GM10266 (cell line): ENCODE results near the gene GALNT2.

Experiments
- DNase-seq: peaks from one replicate; pipeline ENCODE4 v3.0.0; 2012; ENCODE audit errors: extremely low spot score
- CTCF ChIP-seq: IDR thresholded peaks from 2 replicates; pipeline ENCODE4 v1.5.1; 2012; ENCODE audit warnings: mild to moderate bottlenecking, low read depth; ENCODE audit not compliant: control insufficient read depth, insufficient read depth; ENCODE audit errors: missing control alignments

Gene GALNT2

GRCh38 chr1:230067871-230068620 is 1.0 kb downstream of the GALNT2 start:
- DNase-seq: peak; percentile 52
- TF ChIP-seq CTCF: no peak

GRCh38 chr1:230068621-230068873 is 1.5 kb downstream of the GALNT2 start:
- no peak for TF ChIP-seq CTCF
- no peak for DNase-seq

- DNase-seq: peak; percentile 31
- peak; percentile 1 for TF ChIP-seq CTCF
Measured at GRCh38 chr1:230068952-230069684, 2.1 kb downstream of the GALNT2 start.

- DNase-seq: no peak
- no peak for TF ChIP-seq CTCF
Measured at GRCh38 chr1:230069796-230070195, 2.8 kb downstream of the GALNT2 start.

- no peak for TF ChIP-seq CTCF
- DNase-seq: no peak
Measured at GRCh38 chr1:230070321-230071208, 3.5 kb downstream of the GALNT2 start.

GRCh38 chr1:230071316-230071715 is 4.3 kb downstream of the GALNT2 start:
- DNase-seq: no peak
- TF ChIP-seq CTCF: no peak
